Adrenal gland (tissue), 12 donors: Measurements from ENCODE around the gene ADARB2. TPM values are rescaled to one million over a fixed set of nuclear protein-coding genes. Genes with fewer than 3 reads are reported as not detected.

Source experiments
- DNase-seq, 7 donors: peaks; one replicate each; pipeline ENCODE4 v3.0.0-alpha.2; 2019 to 2020
- H3K27ac ChIP-seq, 5 donors: fragments of 200-600 bp; sonication (generic) in 4 of 5; 1 replicate in 3 of 5; 2 replicates in 2 of 5; pipeline versions ENCODE4 v1.5.1 to v1.8.0; 2016 to 2020; ENCODE audit warnings: mild to moderate bottlenecking in 1 of 5
- H3K27me3 ChIP-seq: fragments of 200-600 bp; 2 replicates; pipeline ENCODE4 v1.8.0; 2021
- H3K36me3 ChIP-seq, 2 donors: fragments of 200-600 bp; replicated peaks in 1 of 2; 1 replicate in 1 of 2; 2 replicates in 1 of 2; pipeline versions ENCODE4 v1.5.1 to v1.8.0; 2018 to 2022
- H3K4me1 ChIP-seq, 2 donors: fragments of 200-600 bp; replicated peaks in 1 of 2; 1 replicate in 1 of 2; 2 replicates in 1 of 2; pipeline versions ENCODE4 v1.5.1 to v1.8.0; 2018 to 2021
- H3K4me3 ChIP-seq, 4 donors: fragments of 200-600 bp; sonication (generic) in 3 of 4; one replicate each; pipeline ENCODE4 v1.5.1; 2016 to 2018
- H3K9me3 ChIP-seq, 3 donors: fragments of 200-600 bp; sonication (generic) in 1 of 3; replicated peaks in 1 of 3; 1 replicate in 2 of 3; 2 replicates in 1 of 3; pipeline versions ENCODE4 v1.5.1 to v1.8.0; 2016 to 2021
- POLR2A ChIP-seq, 2 donors: fragments of 450-650 bp; IDR thresholded peaks; one replicate each; pipeline ENCODE4 v1.6.1; 2017; ENCODE audit warnings: antibody characterized with exemption in 2 of 2, mild to moderate bottlenecking in 2 of 2, moderate library complexity in 1 of 2
- WGBS, 4 donors: extraction: QIAGEN DNeasy Blood & Tissue Kit in 2 of 4; methylation state at CpG; one replicate each; pipeline versions ENCODE4 v1.1.5 to v1.1.7; 2013 to 2017; 5-methylcytosine and 5-hydroxymethylcytosine counted together
- intact Hi-C, 2 donors: fragments of 100-400 bp; cut with DNase I; formaldehyde crosslinking; loops; one replicate each; pipeline versions ENCODE4 v1.14.1 to v1.15.0; 2022 to 2023
- polyA plus RNA-seq, 3 donors: library from polyadenylated mRNA; stranded (reverse); fragments of 200-250 nt in 2 of 3; fragments of 350-450 nt in 1 of 3; fragmentation: Illumina TruSeq in 1 of 3; extraction: RNeasy Lipid Tissue Mini Kit (QIAGEN cat#74804) in 1 of 3; gene quantifications; one replicate each; pipeline ENCODE4 v1.2.3, GENCODE V29; 2013 to 2014
- total RNA-seq, 9 donors: library from RNA; depleted of rRNA in 4 of 9; stranded (reverse); fragments of >200 nt in 4 of 9; fragments of 120-200 nt in 1 of 9; fragmentation: NEBNext Ultra II Directional in 1 of 9; extraction: Animal tissue kit (Norgen Biotek cat#: 25700) in 1 of 9; gene quantifications; one replicate each; pipeline versions ENCODE4 v1.1.0 to v1.2.4, GENCODE V29; 2013 to 2023
- TF ChIP-seq, protein P1 (sequence below), 6 experiments: fragments of 450-650 bp in 4 of 6; fragments of 200-600 bp in 2 of 6; sonication (generic) in 1 of 6; IDR thresholded peaks; 1 replicate in 5 of 6; 2 replicates in 1 of 6; pipeline versions ENCODE4 v1.5.1 to v1.8.0; 2016 to 2021; ENCODE audit warnings: antibody characterized with exemption in 6 of 6, mild to moderate bottlenecking in 2 of 6, moderate library complexity in 1 of 6
- donor health status: healthy with polysubstance abuse.
- donor health status: Bipolar disorder and iron deficiency.
- donor health status: DM: yes; HTN: yes; CAD: no.
- donor health status: DM: no; HTN: no; CAD: no.
- donor health status: DM: no; HTN: no; CAD: no.
- donor health status: DM: yes; HTN: yes; CAD: no.

Gene ADARB2
- total and polyA plus RNA-seq, 12 donors, result 0.14 to 3.1 (median 0.91) TPM

DNA sequence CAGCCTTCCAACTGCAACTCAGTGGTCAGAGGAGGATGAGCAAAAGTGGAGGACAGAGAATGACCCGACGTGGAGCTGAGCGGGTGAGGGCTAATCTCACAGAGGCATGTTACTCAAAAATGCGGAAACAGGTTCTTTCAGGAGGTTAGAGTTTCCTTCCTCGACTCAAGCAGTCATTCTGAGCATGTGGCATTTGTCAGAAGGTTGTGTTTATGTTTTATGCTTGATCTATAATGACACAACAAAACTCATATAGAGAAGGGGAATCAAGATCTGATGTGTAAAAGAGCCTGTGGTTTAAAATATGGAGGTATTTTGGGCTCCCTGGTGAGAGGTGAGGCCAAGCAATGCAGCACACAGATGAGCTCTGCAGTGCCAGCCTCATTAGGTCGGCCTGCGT lies 311.4 kb downstream of the ADARB2 start:
- Histone ChIP-seq H3K4me1 (no peaks in the 10 kb centered on the region), H3K4me3 (no peak overlapping the region), H3K27ac (no peak overlapping the region), H3K27me3 (no peaks in the 10 kb centered on the region), H3K36me3 (no peaks in the 10 kb centered on the region), H3K9me3 (no peaks in the 10 kb centered on the region)
- TF ChIP-seq POLR2A (IDR thresholded peaks at IDR 0.05), result no peak
- TF ChIP-seq, protein P1, sequence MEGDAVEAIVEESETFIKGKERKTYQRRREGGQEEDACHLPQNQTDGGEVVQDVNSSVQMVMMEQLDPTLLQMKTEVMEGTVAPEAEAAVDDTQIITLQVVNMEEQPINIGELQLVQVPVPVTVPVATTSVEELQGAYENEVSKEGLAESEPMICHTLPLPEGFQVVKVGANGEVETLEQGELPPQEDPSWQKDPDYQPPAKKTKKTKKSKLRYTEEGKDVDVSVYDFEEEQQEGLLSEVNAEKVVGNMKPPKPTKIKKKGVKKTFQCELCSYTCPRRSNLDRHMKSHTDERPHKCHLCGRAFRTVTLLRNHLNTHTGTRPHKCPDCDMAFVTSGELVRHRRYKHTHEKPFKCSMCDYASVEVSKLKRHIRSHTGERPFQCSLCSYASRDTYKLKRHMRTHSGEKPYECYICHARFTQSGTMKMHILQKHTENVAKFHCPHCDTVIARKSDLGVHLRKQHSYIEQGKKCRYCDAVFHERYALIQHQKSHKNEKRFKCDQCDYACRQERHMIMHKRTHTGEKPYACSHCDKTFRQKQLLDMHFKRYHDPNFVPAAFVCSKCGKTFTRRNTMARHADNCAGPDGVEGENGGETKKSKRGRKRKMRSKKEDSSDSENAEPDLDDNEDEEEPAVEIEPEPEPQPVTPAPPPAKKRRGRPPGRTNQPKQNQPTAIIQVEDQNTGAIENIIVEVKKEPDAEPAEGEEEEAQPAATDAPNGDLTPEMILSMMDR (IDR thresholded peaks at IDR 0.05), result no peak
- 46 to 60% (median 56%) methylated on average over 7 of the region's 7 CpGs for whole genome bisulfite sequencing, 4 donors
- intact Hi-C loops, result no loop called here
- no peak for DNase-seq

DNA sequence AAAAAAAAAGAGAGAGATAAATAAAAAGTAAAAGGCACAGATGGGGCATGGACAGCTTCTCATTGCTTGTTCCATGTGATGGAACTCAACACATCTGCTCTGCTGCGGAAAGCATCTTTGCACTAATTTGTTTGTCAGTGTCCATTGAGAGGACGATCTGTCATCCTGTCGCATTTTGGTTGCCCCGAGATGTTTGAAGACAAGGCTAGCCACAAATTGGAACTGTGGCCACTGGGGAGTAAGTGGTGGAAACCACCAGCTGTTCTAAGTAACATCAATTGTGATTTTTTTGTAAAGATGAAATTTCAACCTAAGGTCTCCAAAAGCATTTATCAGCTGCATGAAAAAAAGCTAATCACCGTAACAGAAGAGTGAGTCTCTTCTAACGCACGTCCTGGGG lies 312.7 kb downstream of the ADARB2 start:
- no peak overlapping the region for H3K27ac ChIP-seq
- no peak for DNase-seq
- TF ChIP-seq POLR2A (IDR thresholded peaks at IDR 0.05), result no peak
- TF ChIP-seq, protein P1 (IDR thresholded peaks at IDR 0.05), result no peak
- no peaks in the 10 kb centered on the region for H3K4me1 ChIP-seq
- H3K27me3 ChIP-seq, result no peaks in the 10 kb centered on the region
- no peak overlapping the region for H3K4me3 ChIP-seq
- H3K9me3 ChIP-seq, result no peaks in the 10 kb centered on the region
- WGBS, 4 donors, result 68 to 81% (median 77%) methylated on average over 7 of the region's 7 CpGs
- intact Hi-C loops, result no loop called here
- no peaks in the 10 kb centered on the region for H3K36me3 ChIP-seq

DNA sequence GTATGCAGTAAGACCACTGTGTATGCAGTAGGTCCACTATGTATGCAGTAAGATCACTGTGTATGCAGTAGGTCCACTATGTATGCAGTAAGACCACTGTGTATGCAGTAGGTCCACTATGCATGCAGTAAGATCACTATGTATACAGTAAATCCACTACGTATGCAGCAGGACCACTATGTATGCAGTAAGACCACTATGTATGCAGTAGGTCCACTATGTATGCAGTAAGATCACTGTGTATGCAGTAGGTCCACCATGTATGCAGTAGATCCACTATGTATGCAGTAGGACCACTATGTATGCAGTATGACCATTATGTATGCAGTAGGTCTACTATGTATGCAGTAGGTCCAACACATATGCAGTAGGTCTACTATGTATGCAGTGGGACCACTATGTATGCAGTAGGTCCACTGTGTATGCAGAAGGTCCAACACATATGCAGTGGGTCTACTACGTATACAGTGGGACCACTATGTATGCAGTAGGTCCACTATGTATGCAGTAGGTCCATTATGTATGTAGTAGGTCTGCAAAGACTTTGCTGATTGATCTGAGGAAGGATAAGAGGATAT lies 313.6 kb downstream of the ADARB2 start:
- intact Hi-C loops, result no loop called here
- H3K4me3 ChIP-seq, result no peak overlapping the region
- H3K9me3 ChIP-seq, result no peaks in the 10 kb centered on the region
- no peak for DNase-seq
- TF ChIP-seq, protein P1 (IDR thresholded peaks at IDR 0.05), result no peak
- TF ChIP-seq POLR2A (IDR thresholded peaks at IDR 0.05), result no peak
- no peaks in the 10 kb centered on the region for H3K27me3 ChIP-seq
- no peak overlapping the region for H3K27ac ChIP-seq
- H3K4me1 ChIP-seq, result no peaks in the 10 kb centered on the region
- 91 to 93% (median 92%) methylated on average over 2 of the region's 2 CpGs; no CpG with 5 or more reads in 1 of the 4 donors for WGBS, 4 donors
- no peaks in the 10 kb centered on the region for H3K36me3 ChIP-seq

DNA sequence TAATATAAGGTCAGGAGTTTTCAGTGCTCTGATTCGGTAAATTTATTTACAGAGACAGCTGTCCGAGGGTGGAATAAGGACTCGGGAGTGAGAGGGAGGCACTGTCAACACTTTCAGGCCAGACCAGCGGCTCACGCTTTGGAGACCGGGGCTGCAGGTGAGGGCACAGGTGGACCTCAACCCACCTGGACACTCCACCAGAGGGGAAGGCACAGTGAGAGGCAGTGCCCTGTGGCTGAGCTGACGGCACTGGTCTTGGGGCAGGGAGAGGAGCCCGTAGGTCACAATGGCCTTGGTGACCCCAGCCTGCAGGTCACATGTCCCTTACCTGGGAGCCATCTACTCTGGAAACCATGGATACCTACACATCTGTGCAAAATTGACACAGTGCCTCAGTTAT lies 315.1 kb downstream of the ADARB2 start:
- Histone ChIP-seq H3K36me3 (no peaks in the 10 kb centered on the region), H3K4me1 (no peaks in the 10 kb centered on the region), H3K4me3 (no peak overlapping the region), H3K27ac (no peak overlapping the region), H3K27me3 (peaks cover 4% of the 10 kb centered on the region), H3K9me3 (no peaks in the 10 kb centered on the region)
- intact Hi-C loops, result no loop called here
- no peak for DNase-seq
- TF ChIP-seq POLR2A (IDR thresholded peaks at IDR 0.05), result no peak
- TF ChIP-seq, protein P1 (IDR thresholded peaks at IDR 0.05), result no peak
- 85 to 92% (median 88%) methylated on average over 6 to 8 of the region's 8 CpGs for WGBS, 4 donors
